H1 (cell line): ENCODE measurements around the gene USP12. TPM values are rescaled to one million over a fixed set of nuclear protein-coding genes. Genes with fewer than 3 reads are reported as not detected.

ENCODE experiments used
- CTCF ChIA-PET: fragments of 300-600 bp; sonication (Branson Sonifier 250); formaldehyde crosslinking; loops from one replicate; lab custom pipeline; 2021; ENCODE audit not compliant: partially characterized antibody; lab: Charles Lee
- POLR2A ChIA-PET: fragments of 300-600 bp; sonication (Branson Sonifier 250); formaldehyde crosslinking; loops from one replicate; lab custom pipeline; 2021; ENCODE audit warnings: inconsistent platforms; ENCODE audit not compliant: partially characterized antibody; lab: Charles Lee
- DNase-seq, 2 experiments: peaks; one replicate each; pipeline versions ENCODE4 v3.0.0 to v3.0.0-alpha.2; 2010 to 2022; ENCODE audit warnings: low spot score in 2 of 2, low read depth in 1 of 2, mixed read lengths in 1 of 2
- FAIRE-seq: peaks from 2 replicates; lab custom pipeline; 2011; peaks lifted over from hg19 to GRCh38; lab: Jason Lieb, UNC
- H2AFZ ChIP-seq: 2 replicates; pipeline ENCODE4 v1.8.1; 2012; ENCODE audit warnings: low read length, inconsistent platforms
- H2AK5ac ChIP-seq: 2 replicates; pipeline ENCODE4 v1.6.1; 2013; ENCODE audit warnings: low read depth, low read length
- H2BK120ac ChIP-seq: replicated peaks from 2 replicates; pipeline ENCODE3; 2013; ENCODE audit warnings: low read depth, low read length, inconsistent platforms
- H2BK12ac ChIP-seq: 2 replicates; pipeline ENCODE4 v1.6.1; 2013; ENCODE audit warnings: low read depth, low read length
- H2BK15ac ChIP-seq: 2 replicates; pipeline ENCODE4 v1.6.1; 2013; ENCODE audit warnings: low read length
- H2BK20ac ChIP-seq: 2 replicates; pipeline ENCODE4 v1.6.1; 2013; ENCODE audit warnings: low read length
- H2BK5ac ChIP-seq: 2 replicates; pipeline ENCODE4 v1.6.1; 2013; ENCODE audit warnings: low read depth, low read length
- H3K14ac ChIP-seq: 2 replicates; pipeline ENCODE4 v1.6.1; 2013; ENCODE audit warnings: inconsistent platforms; ENCODE audit not compliant: insufficient read length
- H3K18ac ChIP-seq: 2 replicates; pipeline ENCODE4 v1.6.1; 2013; ENCODE audit warnings: low read length; ENCODE audit errors: extremely low read depth
- H3K23ac ChIP-seq: 2 replicates; pipeline ENCODE4 v1.6.1; 2013; ENCODE audit warnings: inconsistent platforms; ENCODE audit not compliant: insufficient read length
- H3K23me2 ChIP-seq: 2 replicates; pipeline ENCODE4 v1.6.1; 2013; ENCODE audit warnings: low read depth, low read length
- H3K27ac ChIP-seq: 2 replicates; pipeline ENCODE4 v1.6.1; 2011; ENCODE audit warnings: low read depth, low read length, inconsistent platforms
- H3K27me3 ChIP-seq, 4 experiments: replicated peaks in 1 of 4; 1 replicate in 1 of 4; 2 replicates in 3 of 4; pipeline versions ENCODE4 v1.6.1 to v1.8.1; 2011 to 2013; ENCODE audit warnings: low read length in 3 of 4, mild to moderate bottlenecking in 3 of 4, inconsistent platforms in 2 of 4, mixed read lengths in 2 of 4, moderate library complexity in 1 of 4; ENCODE audit not compliant: control insufficient read depth in 3 of 4, insufficient read depth in 3 of 4; ENCODE audit errors: extremely low read depth in 1 of 4
- H3K36me3 ChIP-seq, 4 experiments: 2 replicates each; pipeline versions ENCODE4 v1.6.1 to v1.8.1; 2011 to 2013; ENCODE audit warnings: mild to moderate bottlenecking in 4 of 4, low read length in 3 of 4, moderate library complexity in 2 of 4, control low read depth in 1 of 4, inconsistent platforms in 1 of 4; ENCODE audit not compliant: insufficient read depth in 4 of 4, control insufficient read depth in 2 of 4
- H3K4ac ChIP-seq: replicated peaks from 2 replicates; pipeline ENCODE3; 2013; ENCODE audit warnings: low read length, low read depth, mixed read lengths, inconsistent platforms; ENCODE audit not compliant: insufficient read length
- H3K4me1 ChIP-seq, 4 experiments: replicated peaks in 1 of 4; 1 replicate in 1 of 4; 2 replicates in 3 of 4; pipeline versions ENCODE4 v1.6.1 to v1.8.1; 2011 to 2013; ENCODE audit warnings: low read length in 3 of 4, inconsistent platforms in 2 of 4, mixed read lengths in 1 of 4; ENCODE audit not compliant: insufficient read depth in 4 of 4, control insufficient read depth in 3 of 4
- H3K4me2 ChIP-seq, 2 experiments: 2 replicates each; pipeline versions ENCODE4 v1.6.1 to v1.8.1; 2011 to 2013; ENCODE audit warnings: low read depth in 2 of 2, low read length in 2 of 2, control low read depth in 1 of 2, inconsistent platforms in 1 of 2, mild to moderate bottlenecking in 1 of 2; ENCODE audit not compliant: insufficient read depth in 1 of 2
- H3K4me3 ChIP-seq, 4 experiments: fragments of 200-600, 300-600 bp in 1 of 4; sonication (generic), shearing (Covaris generic), sonication (Bioruptor Twin) in 1 of 4; 2 replicates each; pipeline versions ENCODE4 v1.5.1 to v1.8.1; 2011 to 2016; ENCODE audit warnings: low read length in 4 of 4, low read depth in 3 of 4, control low read depth in 2 of 4, inconsistent platforms in 2 of 4, mild to moderate bottlenecking in 2 of 4, mixed read lengths in 1 of 4, moderate library complexity in 1 of 4; ENCODE audit not compliant: insufficient read depth in 2 of 4; ENCODE audit errors: extremely low read depth in 1 of 4
- H3K56ac ChIP-seq: replicated peaks from 2 replicates; pipeline ENCODE3; 2013; ENCODE audit warnings: low read depth, mild to moderate bottlenecking, mixed read lengths, low read length, inconsistent platforms; ENCODE audit not compliant: insufficient read length
- H3K79me1 ChIP-seq: 2 replicates; pipeline ENCODE4 v1.6.1; 2013; ENCODE audit warnings: low read depth, low read length, control low read depth
- H3K79me2 ChIP-seq, 2 experiments: 2 replicates each; pipeline versions ENCODE4 v1.6.1 to v1.8.1; 2012 to 2013; ENCODE audit warnings: low read length in 2 of 2, mild to moderate bottlenecking in 2 of 2, inconsistent platforms in 1 of 2; ENCODE audit not compliant: insufficient read depth in 2 of 2, control insufficient read depth in 1 of 2
- H3K9ac ChIP-seq, 4 experiments: replicated peaks in 1 of 4; 1 replicate in 1 of 4; 2 replicates in 3 of 4; pipeline versions ENCODE4 v1.6.1 to v1.8.1; 2011 to 2013; ENCODE audit warnings: low read depth in 3 of 4, low read length in 3 of 4, control low read depth in 2 of 4, mild to moderate bottlenecking in 2 of 4, moderate library complexity in 2 of 4, inconsistent platforms in 1 of 4; ENCODE audit errors: extremely low read depth in 1 of 4
- H3K9me3 ChIP-seq, 2 experiments: 2 replicates each; pipeline versions ENCODE4 v1.6.1 to v1.8.1; 2012 to 2013; ENCODE audit warnings: mild to moderate bottlenecking in 2 of 2, moderate library complexity in 2 of 2, control low read depth in 1 of 2, inconsistent platforms in 1 of 2, low read depth in 1 of 2, low read length in 1 of 2, mixed read lengths in 1 of 2; ENCODE audit not compliant: insufficient read depth in 2 of 2
- H4K20me1 ChIP-seq, 2 experiments: replicated peaks in 1 of 2; 2 replicates each; pipeline versions ENCODE3 to v1.8.1; 2011 to 2013; ENCODE audit warnings: inconsistent platforms in 2 of 2, low read length in 2 of 2, mild to moderate bottlenecking in 1 of 2; ENCODE audit not compliant: insufficient read depth in 2 of 2, control insufficient read depth in 1 of 2
- H4K5ac ChIP-seq: 2 replicates; pipeline ENCODE4 v1.6.1; 2013; ENCODE audit warnings: low read length, low read depth, mixed read lengths, inconsistent platforms; ENCODE audit not compliant: insufficient read length
- H4K8ac ChIP-seq: 2 replicates; pipeline ENCODE4 v1.8.0; 2013; ENCODE audit warnings: mild to moderate bottlenecking, moderate library complexity, low read length, inconsistent platforms; ENCODE audit not compliant: insufficient read depth; ENCODE audit errors: extremely low read depth
- H4K91ac ChIP-seq: replicated peaks from 2 replicates; pipeline ENCODE3; 2013; ENCODE audit warnings: low read length, mixed read lengths, inconsistent platforms; ENCODE audit not compliant: insufficient read length
- BACH1 ChIP-seq: IDR thresholded peaks from 2 replicates; pipeline ENCODE4 v1.6.1; 2012; ENCODE audit warnings: low read length, improper control_type of control experiment
- CBX5 ChIP-seq: fragments of 300-800, 300-1000 bp; sonication (generic); IDR thresholded peaks from 2 replicates; pipeline ENCODE4 v1.7.1; 2016; ENCODE audit warnings: antibody characterized with exemption, low read length, low read depth
- CTBP2 ChIP-seq: IDR thresholded peaks from 2 replicates; pipeline ENCODE4 v1.7.0; 2011; ENCODE audit warnings: borderline replicate concordance, mild to moderate bottlenecking, moderate library complexity, mixed read lengths, low read length; ENCODE audit not compliant: insufficient read depth, insufficient read length
- E2F6 ChIP-seq: IDR thresholded peaks from 2 replicates; pipeline ENCODE4 v1.6.1; 2012; ENCODE audit warnings: inconsistent platforms
- HDAC6 ChIP-seq: IDR thresholded peaks from one replicate; pipeline ENCODE4 v1.7.1; 2012; ENCODE audit warnings: low read depth, mild to moderate bottlenecking, inconsistent platforms, low read length, moderate library complexity
- JUN ChIP-seq: IDR thresholded peaks from 2 replicates; pipeline ENCODE4 v1.6.1; 2011; ENCODE audit warnings: low read depth, mild to moderate bottlenecking, improper control_type of control experiment, low read length
- JUND ChIP-seq: IDR thresholded peaks from 2 replicates; pipeline ENCODE4 v1.6.1; 2011; ENCODE audit warnings: mild to moderate bottlenecking, improper control_type of control experiment, low read length
- POLR2A ChIP-seq, 2 experiments: IDR thresholded peaks; 1 replicate in 1 of 2; 2 replicates in 1 of 2; pipeline ENCODE4 v1.6.1; 2011; ENCODE audit warnings: low read depth in 2 of 2, low read length in 2 of 2, mild to moderate bottlenecking in 2 of 2; ENCODE audit errors: control extremely low read depth in 1 of 2
- RFX5 ChIP-seq: IDR thresholded peaks from 2 replicates; pipeline ENCODE4 v1.6.1; 2011; ENCODE audit warnings: low read depth, low read length, improper control_type of control experiment, borderline replicate concordance
- RXRA ChIP-seq: IDR thresholded peaks from 2 replicates; pipeline ENCODE4 v1.6.1; 2011; ENCODE audit warnings: low read depth, mild to moderate bottlenecking, low read length, moderate library complexity; ENCODE audit not compliant: insufficient read depth
- SUZ12 ChIP-seq: fragments of 200-600 bp; sonication (generic); IDR thresholded peaks from 2 replicates; pipeline ENCODE4 v1.6.1; 2012; ENCODE audit warnings: mild to moderate bottlenecking, inconsistent platforms, low read length, moderate library complexity, mixed read lengths
- TBP ChIP-seq: IDR thresholded peaks from 2 replicates; pipeline ENCODE4 v1.6.1; 2011; ENCODE audit warnings: low read depth, low read length, improper control_type of control experiment
- WGBS, 2 experiments: shearing (Covaris generic) in 1 of 2; methylation state at CpG; one replicate each; pipeline versions ENCODE4 v1.1.6 to v1.1.7; 2013 to 2015; ENCODE audit warnings: low lambda C conversion rate in 2 of 2, mixed read lengths in 2 of 2, inconsistent platforms in 1 of 2, low coverage in 1 of 2, missing lambda C conversion rate in 1 of 2; ENCODE audit not compliant: insufficient replicate concordance in 2 of 2, insufficient coverage in 1 of 2, insufficient read length in 1 of 2; ENCODE audit errors: extremely low coverage in 1 of 2, missing lambda C conversion rate in 1 of 2; 5-methylcytosine and 5-hydroxymethylcytosine counted together
- polyA plus RNA-seq, 7 experiments: library from polyadenylated mRNA; depleted of rRNA in 3 of 7; stranded (reverse) in 5 of 7; unstranded in 2 of 7; fragments of >200 nt in 5 of 7; fragments of 200-250 nt in 2 of 7; gene quantifications; 1 replicate in 5 of 7; 2 replicates in 1 of 7; 4 replicates in 1 of 7; pipeline versions ENCODE4 v1.2.1 to v1.2.3, GENCODE V29; 2011 to 2013; ENCODE audit warnings: missing spikeins in 2 of 7, mixed read lengths in 2 of 7
- total RNA-seq: library from RNA; stranded (reverse); fragmentation: NEBNext Ultra II Directional; extraction: Animal tissue kit (Norgen Biotek cat#: 25700); gene quantifications from 2 replicates; pipeline ENCODE4 v1.2.1, GENCODE V29; 2021

The USP12 gene
- total and polyA plus RNA-seq, 2 of the 8 experiments (the other 6 are each of a cell fraction or from before 2014, with no cell fraction given) = 4.0 to 30.0 TPM

GRCh38 chr13:27168906-27169657 lies 2.5 kb downstream of the USP12 start:
- H3K4me3 ChIP-seq = peak overlapping the region in 1 of 4 experiments; percentile 88; a peak in 1 of 8 replicates
- no peaks in the 10 kb centered on the region for H3K27me3 ChIP-seq
- no peaks in the 10 kb centered on the region for H3K79me1 ChIP-seq
- H3K23me2 ChIP-seq = no peaks in the 10 kb centered on the region
- DNase-seq = no peak
- H4K8ac ChIP-seq = no peak overlapping the region
- H3K56ac ChIP-seq = no peak overlapping the region
- peaks cover 0 to 13% of the 10 kb centered on the region in 2 experiments for H4K20me1 ChIP-seq
- no peak overlapping the region for H4K5ac ChIP-seq
- H3K18ac ChIP-seq = no peak overlapping the region
- H3K9me3 ChIP-seq = no peaks in the 10 kb centered on the region
- no peak for FAIRE-seq
- no peak overlapping the region for H2BK12ac ChIP-seq
- H3K14ac ChIP-seq = no peak overlapping the region
- no peak overlapping the region for H2BK20ac ChIP-seq
- H2BK120ac ChIP-seq = no peak overlapping the region
- H3K4me1 ChIP-seq = peaks cover 0 to 10% (median 4%) of the 10 kb centered on the region in 4 experiments; a peak in 3 of 7 replicates
- ChIA-PET CTCF (interaction anchor here (0.6 to 1.4 kb wide), 2 partner anchors 193 to 222 kb away, joined by 3 read pairs; no protein-coding TSS in a partner anchor), POLR2A (interaction anchor here (1.3 to 1.4 kb wide), 2 partner anchors 31 to 86 kb away, joined by 3 to 4 read pairs; no protein-coding TSS in a partner anchor)
- H2AFZ ChIP-seq = no peak overlapping the region
- 88% methylated on average over 8 of the region's 8 CpGs; no CpG with 5 or more reads in 1 of the 2 experiments for WGBS, 2 experiments
- no peak overlapping the region for H3K27ac ChIP-seq
- H2BK5ac ChIP-seq = no peak overlapping the region
- no peak overlapping the region for H2BK15ac ChIP-seq
- peaks cover 10 to 67% of the 10 kb centered on the region in 2 experiments for H3K79me2 ChIP-seq
- H3K23ac ChIP-seq = no peak overlapping the region
- no peak overlapping the region for H3K9ac ChIP-seq
- H3K4ac ChIP-seq = no peak overlapping the region
- no peak overlapping the region for H2AK5ac ChIP-seq
- H3K4me2 ChIP-seq = peak overlapping the region in 1 of 2 experiments; percentile 58; a peak in 1 of 4 replicates
- H4K91ac ChIP-seq = no peak overlapping the region
- no peaks in the 10 kb centered on the region for H3K36me3 ChIP-seq
- TF ChIP-seq CBX5 (no peak), E2F6 (no peak), SUZ12 (no peak), JUN (no peak), POLR2A (IDR thresholded peaks at IDR 0.05; ENCODE audit: control extremely low read depth in 1 of 2, low read depth in 2 of 2, low read length in 2 of 2) (no peak), CTBP2 (no peak), TBP (no peak), JUND (no peak), BACH1 (no peak), HDAC6 (no peak), RXRA (no peak), RFX5 (no peak)
